Hematopoietic multipotent progenitor cell treated with erythropoietin and hydrocortisone succinate and interleukin-3 and kit ligand, for 4 days (in vitro differentiated cells): ENCODE measurements around the gene CSNK1G2.

Experiments
- DNase-seq: peaks from one replicate; pipeline ENCODE4 v3.0.0-alpha.2; 2015

CSNK1G2 gene

GRCh38 chr19:1991018-1991913 lies 50.3 kb downstream of the CSNK1G2 start:
- DNase-seq: no peak

GRCh38 chr19:1992759-1993260 lies 51.8 kb downstream of the CSNK1G2 start:
- DNase-seq: peak; percentile 55

DNA sequence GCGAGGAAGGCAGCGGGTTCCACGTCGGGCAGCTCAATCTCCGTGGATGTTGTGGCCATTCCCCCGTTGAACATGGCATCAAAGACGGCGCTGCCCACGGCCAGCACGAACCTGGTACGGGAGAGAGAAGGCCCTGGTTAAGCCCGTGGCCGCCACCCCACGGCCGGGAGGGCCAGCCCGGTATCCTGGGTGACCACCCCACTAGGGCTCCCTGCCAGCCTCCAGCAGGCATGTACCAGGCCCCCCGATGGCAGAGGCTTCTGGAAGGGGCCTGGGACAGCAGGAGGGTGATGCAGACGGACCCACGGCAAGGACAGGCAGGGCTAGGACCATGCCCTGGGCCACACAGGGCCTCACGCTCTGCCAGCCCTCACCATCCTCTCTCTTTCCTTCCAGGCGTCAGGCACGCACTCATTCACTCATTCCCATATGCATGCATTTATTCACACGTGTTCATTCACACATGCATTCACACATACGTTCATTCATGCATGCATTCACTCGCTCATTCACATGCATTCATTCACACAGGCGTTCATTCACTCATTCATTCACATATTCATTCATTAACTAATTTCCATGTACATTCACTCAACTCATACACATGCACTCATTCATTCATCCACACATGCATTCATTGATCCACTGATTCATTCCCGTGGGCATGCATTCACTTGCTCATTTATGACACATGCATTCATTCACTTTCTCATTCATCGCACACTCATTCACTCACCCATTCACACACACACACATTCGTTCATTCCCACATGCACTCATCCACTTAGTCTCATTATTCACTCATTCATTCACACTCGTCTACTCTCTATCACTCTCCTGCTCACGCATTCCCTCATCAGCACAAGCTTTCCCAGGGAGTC lies 56.6 kb downstream of the CSNK1G2 start:
- DNase-seq: no peak

- no peak for DNase-seq
These were observed 58.0 kb downstream of the CSNK1G2 start for GRCh38 chr19:1998712-1999708.

DNA sequence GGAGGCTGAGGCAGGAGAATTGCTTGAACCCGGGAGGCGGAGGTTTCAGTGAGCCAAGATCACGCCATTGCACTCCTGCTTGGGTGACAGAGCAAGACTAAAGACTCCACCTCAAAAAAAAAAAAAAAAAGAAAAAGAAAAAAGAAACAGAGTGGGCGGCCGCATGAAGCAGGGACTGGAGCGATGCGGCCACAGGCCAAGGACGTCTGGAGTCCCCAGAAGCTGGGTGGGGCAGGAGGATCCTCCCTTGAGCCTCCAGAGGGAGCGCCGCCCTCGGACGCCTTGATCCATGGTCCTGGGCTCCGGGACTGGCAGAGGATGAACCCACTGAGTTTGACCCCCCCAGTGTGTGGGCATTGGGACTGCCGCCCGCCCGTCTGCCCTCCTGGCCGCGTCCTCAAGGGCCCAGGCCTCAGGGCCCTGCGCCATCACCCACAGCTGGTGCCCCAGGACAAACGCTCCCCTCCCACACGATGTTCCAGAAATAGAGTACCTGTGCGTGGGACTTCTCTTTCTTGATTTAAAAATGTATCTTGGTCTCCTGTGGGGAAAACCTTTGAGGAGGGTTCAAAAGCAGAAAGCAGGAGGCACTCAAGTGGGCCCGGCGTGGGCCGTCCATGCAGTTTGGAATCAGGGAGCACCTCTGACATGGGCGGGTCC lies 59.0 kb downstream of the CSNK1G2 start:
- no peak for DNase-seq

- no peak for DNase-seq
These were observed 62.9 kb downstream of the CSNK1G2 start for GRCh38 chr19:2003874-2004273.

DNA sequence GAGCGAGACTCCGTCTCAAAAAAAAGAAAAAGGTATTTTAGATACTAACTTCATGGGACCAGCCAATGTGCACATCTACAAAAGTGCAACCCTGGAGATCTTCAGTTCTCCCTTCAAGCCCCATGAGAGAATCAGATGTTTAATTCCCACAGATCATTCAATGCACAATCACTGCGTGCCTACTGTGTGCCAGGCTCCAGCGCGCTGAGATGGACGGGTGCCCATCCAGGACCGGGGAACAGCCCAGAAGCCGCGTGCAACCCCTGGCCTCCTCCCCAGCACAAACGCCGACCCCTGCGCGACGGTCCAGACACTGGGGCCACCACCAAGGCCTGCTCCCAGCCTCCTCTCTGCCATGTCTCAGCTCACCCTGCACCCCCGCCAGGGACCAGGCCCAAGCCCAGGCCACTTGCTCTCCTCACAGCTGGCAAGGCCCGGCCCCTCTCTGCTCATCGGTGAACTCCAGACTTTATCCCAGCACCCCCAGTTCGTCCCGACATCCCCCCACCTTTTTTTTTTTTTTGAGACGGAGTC lies 69.2 kb downstream of the CSNK1G2 start:
- DNase-seq: no peak

DNA sequence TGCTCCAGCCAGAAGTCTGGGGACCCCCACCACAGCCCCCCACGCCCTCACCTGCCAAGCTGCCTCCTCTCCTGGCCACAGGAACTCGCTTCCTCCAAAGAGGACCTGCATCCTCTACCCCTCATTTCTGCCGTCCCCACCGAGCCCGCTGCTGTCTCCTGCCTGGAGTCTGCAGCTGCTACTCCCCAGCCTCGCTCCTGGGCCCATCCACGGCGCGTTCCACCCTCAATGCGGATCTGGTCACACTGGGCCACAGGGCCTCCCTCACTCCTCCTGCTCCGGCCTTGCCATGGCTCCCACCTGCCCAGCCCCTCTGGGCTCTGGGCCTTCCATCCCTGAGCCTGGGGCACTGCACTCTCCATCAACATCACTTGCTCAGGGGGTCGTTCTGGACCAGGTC lies 70.2 kb downstream of the CSNK1G2 start:
- DNase-seq: no peak

GRCh38 chr19:2012941-2013682 lies 72.1 kb downstream of the CSNK1G2 start:
- no peak for DNase-seq

DNA sequence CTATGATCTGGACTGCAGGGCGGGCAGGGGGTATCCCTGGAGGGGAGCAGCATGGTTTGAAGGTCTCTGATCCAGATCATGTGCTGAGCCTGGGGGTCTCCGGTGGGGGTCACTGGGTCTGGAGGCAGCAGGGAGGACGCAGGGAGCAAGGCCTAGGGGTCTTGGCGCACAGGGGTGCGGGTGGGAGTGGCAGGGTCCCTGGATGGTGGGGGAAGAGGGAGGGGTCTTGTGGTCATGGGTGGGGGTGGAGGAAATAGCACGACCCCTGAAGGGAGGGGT lies 72.7 kb downstream of the CSNK1G2 start:
- DNase-seq: no peak

DNA sequence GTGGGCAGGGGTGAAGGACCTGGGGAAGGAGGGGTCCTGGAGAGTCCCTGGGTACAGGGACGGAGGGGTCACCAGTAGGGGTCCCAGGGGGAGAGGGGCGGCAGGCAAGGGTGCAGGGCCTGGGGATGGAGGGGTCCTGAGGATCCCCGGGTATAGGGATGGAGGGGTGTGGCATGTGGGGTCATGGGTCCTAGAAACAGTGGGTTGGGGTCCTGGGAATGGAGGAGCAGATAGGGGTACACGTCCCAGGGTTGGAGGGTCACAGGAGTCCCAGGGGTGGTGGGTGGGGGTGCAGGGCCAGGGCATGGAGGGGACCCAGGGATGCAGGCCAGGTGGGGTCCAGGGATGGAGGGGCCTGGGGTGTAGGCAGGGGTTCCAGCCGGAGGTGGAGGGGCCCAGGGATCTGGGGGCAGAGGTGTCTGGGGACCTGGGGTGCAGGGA lies 73.2 kb downstream of the CSNK1G2 start:
- no peak for DNase-seq

DNA sequence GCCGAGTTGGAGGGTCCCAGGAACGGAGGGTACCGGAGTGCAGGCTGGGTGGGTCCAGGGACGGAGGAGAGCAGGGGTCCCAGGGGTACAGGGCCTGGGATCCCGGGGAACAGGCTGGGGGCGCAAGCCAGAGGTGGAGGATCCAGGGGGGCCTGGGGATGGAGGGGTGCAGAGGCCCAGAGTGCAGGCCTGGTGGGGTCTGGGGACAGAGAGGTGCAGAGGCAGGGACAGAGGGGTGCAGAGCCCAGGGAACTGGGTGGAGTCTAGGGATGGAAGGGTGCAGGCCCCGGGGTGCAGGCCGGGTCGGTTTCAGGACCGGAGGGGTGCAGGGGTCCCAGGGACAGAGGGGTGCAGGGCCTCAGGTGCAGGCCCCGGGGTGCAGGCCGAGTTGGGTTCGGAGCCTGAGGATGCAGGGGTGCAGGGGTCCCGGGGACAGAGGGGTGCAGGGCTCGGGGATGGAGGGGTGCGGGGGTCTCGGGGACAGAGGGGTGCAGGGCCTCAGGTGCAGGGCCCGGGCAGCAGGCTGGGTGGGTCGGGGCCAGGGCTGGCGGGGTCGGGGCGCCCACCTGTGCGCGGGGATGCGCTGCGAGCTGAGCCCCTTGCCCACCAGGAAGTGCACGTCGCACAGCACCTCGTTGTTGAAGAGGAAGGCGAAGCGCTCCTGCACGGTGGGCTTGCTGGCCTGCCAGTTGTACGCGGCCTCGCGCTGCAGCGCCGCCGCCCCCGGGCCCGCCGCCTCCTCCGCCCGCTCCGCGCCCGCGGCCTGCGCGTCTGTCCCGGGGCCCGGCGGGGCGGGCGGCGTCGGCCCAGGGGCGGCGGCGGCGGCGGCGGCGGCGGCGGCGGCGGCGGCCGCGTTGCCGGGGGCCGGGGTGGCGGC lies 74.0 kb downstream of the CSNK1G2 start:
- DNase-seq: peak; percentile 57

DNA sequence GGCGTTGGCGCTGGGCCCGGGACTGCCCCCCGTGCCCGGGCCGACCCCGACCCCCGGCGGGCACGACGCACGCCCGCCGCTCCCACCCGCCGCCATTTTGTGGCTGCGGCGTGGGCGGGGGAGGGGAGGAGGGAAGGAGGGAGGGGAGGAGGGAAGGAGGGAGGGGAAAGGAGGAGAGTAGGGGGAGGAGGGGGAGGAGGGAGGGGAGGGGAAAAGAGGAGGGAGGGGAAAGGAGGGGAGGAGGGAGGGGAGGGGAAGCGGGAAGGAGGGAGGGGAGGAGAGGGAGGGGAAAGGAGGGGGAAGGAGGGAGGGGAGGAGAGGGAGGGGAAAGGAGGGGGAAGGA lies 74.6 kb downstream of the CSNK1G2 start, which contains the start of gene BTBD2:
TSS of gene BTBD2 (minus strand) at position 107 of the 343 bp plus-strand sequence. CDS start at position 96, 11 bp downstream.
- peak; percentile 86 for DNase-seq

DNA sequence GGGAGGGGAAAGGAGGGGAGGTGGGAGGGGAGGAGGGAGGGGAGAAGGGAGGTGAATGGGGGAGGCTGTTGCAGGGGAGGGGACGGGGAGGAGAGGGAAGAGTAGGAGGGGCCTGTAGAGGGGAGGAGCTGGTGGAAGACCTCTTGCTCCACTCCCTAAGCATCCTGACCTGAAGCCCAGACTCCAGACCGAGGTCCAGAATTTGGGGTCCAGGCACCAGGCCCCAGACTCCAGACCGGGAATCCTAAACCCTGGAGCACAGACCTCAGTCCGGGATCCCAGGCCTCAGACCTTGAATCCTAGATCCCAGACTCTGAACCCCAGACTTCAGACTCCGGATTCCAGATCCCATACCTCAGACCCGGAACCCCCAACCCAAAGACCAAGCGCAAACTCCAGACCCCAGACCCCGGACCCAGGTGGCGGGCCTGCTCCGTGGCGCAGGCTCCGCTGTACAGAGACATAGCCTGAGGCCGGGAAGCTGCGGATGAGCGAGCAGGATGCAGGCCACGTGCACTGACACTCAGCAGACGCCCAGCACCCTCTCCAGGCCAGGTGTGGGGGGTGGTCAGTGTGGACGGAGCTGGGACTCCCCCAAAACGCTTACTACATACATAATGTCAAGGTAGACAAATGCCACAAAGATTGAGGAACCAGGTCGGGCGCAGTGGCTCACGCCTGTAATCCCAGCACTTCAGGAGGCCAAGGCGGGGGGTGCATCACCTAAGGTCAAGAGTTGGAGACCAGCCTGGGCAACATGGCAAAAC lies 75.3 kb downstream of the CSNK1G2 start:
- DNase-seq: peak; percentile 93

DNA sequence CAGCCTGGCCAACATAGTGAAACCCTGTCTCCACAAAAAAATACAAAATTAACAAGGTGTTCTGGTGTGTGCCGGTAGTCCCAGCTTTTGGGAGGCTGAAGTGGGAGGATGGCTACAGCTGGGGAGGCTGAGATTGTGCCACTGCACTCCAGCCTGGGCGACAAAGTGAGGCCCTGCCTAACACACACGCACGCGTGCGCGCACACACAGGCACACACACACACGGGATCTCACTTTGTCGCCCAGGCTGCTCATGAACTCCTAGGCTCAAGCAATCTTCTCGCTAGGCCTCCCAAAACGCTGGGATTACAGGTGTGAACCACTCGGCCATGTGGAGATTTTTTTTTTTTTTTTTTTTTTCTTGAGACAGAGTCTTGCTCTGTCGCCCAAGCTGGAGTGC lies 77.8 kb downstream of the CSNK1G2 start:
- DNase-seq: no peak

- DNase-seq: no peak
These were observed 80.6 kb downstream of the CSNK1G2 start for GRCh38 chr19:2021453-2022140.

- no peak for DNase-seq
These were observed 81.3 kb downstream of the CSNK1G2 start for GRCh38 chr19:2022289-2022688.

GRCh38 chr19:2026770-2027169 lies 85.8 kb downstream of the CSNK1G2 start:
- no peak for DNase-seq
